Colonic mucosa (tissue), 4 donors: ENCODE data around the gene AIG1. TPM values are rescaled to one million over a fixed set of nuclear protein-coding genes. Genes with fewer than 3 reads are reported as not detected.

ENCODE experiments used
- DNase-seq: peaks from one replicate; pipeline ENCODE4 v3.0.0-alpha.2; 2020
- H3K27ac ChIP-seq: fragments of 200-600 bp; one replicate; pipeline ENCODE4 v1.8.0; 2021
- H3K27me3 ChIP-seq: fragments of 200-600 bp; one replicate; pipeline ENCODE4 v1.8.0; 2021
- H3K36me3 ChIP-seq: fragments of 200-600 bp; one replicate; pipeline ENCODE4 v1.8.0; 2021
- H3K4me1 ChIP-seq: fragments of 200-600 bp; one replicate; pipeline ENCODE4 v1.8.0; 2021; ENCODE audit warnings: mild to moderate bottlenecking
- H3K4me3 ChIP-seq: fragments of 200-600 bp; one replicate; pipeline ENCODE4 v1.8.0; 2021
- H3K9ac ChIP-seq, 2 donors: one replicate each; pipeline ENCODE4 v1.7.0; 2013; ENCODE audit warnings: control low read depth in 2 of 2, low read depth in 2 of 2, low read length in 2 of 2
- H3K9me3 ChIP-seq: fragments of 200-600 bp; one replicate; pipeline ENCODE4 v1.8.0; 2021
- intact Hi-C: fragments of 100-400 bp; cut with DNase I; formaldehyde crosslinking; loops from one replicate; pipeline ENCODE4 v1.14.1; 2022
- total RNA-seq, 2 donors: library from RNA; stranded (reverse); fragmentation: NEBNext Ultra II Directional in 1 of 2; extraction: Animal tissue kit (Norgen Biotek cat#: 25700) in 1 of 2; gene quantifications; one replicate each; pipeline ENCODE4 v1.2.1, GENCODE V29; 2021
- TF ChIP-seq, protein P1 (sequence below): fragments of 200-600 bp; IDR thresholded peaks from one replicate; pipeline ENCODE4 v1.8.0; 2022; ENCODE audit warnings: antibody characterized with exemption, mild to moderate bottlenecking
- donor health status: healthy.
- donor health status: DM: no; HTN: no; CAD: no.
- donor health status: DM: no; HTN: no; CAD: no.

Gene AIG1
- total RNA-seq, 2 donors from 2014 or later = 24.2 to 28.8 TPM

DNA sequence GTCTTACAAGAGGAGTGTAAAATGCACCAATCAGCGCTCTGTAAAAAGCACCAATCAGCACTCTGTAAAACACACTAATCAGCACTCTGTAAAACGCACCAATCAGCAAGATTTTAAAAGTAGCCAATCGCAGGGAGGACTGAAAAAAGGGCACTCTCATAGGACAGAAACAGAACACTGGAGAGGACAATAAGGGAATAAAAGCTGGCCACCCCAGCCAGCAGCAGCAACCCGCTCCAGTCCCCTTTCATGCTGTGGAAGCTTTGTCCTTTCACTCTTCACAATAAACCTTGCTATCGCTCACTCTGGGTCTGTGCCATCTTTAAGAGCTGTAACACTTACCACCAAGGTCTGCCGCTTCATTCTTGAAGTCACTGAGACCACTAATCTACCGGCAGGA, 1.7 kb upstream of the AIG1 start:
- Histone ChIP-seq H3K9me3 (no peaks in the 10 kb centered on the region), H3K36me3 (no peaks in the 10 kb centered on the region), H3K4me1 (no peaks in the 10 kb centered on the region), H3K27ac (no peak overlapping the region), H3K9ac (no peak overlapping the region), H3K4me3 (no peak overlapping the region), H3K27me3 (no peaks in the 10 kb centered on the region)
- intact Hi-C loops = no loop called here
- DNase-seq = no peak
- TF ChIP-seq, protein P1, sequence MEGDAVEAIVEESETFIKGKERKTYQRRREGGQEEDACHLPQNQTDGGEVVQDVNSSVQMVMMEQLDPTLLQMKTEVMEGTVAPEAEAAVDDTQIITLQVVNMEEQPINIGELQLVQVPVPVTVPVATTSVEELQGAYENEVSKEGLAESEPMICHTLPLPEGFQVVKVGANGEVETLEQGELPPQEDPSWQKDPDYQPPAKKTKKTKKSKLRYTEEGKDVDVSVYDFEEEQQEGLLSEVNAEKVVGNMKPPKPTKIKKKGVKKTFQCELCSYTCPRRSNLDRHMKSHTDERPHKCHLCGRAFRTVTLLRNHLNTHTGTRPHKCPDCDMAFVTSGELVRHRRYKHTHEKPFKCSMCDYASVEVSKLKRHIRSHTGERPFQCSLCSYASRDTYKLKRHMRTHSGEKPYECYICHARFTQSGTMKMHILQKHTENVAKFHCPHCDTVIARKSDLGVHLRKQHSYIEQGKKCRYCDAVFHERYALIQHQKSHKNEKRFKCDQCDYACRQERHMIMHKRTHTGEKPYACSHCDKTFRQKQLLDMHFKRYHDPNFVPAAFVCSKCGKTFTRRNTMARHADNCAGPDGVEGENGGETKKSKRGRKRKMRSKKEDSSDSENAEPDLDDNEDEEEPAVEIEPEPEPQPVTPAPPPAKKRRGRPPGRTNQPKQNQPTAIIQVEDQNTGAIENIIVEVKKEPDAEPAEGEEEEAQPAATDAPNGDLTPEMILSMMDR = no peak

DNA sequence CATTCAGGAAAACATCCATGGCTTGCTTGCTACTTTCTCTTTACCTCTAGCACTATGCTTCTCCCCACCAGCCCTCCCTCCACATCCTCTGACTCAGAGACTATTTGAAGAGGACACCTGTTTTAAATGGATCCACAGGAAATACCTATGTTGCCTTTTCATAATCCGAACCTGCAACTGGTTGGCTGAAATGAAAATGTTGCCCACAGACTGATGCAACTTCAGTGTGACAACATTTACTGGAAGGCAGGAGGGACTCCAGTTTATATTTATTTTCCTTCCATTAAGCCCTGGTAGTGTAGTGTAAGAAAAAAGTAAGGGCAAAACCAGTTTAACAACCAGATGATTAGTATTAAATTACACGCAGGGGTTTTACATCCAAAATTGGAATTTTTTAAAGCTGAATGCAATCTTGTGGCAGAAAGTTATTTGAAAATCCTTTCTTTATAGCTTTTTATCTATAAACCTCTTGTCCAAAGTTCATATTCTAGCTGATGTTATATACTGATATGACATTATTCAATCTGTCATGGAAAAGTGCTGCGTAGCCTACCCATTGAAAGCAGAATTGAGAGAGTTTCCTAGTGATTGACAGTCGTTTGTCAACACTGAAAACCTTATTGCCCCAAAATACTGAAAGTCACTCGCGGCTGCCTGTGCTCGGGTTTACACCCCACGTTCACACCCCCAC, 881 bp upstream of the AIG1 start:
- peak; percentile 21 for DNase-seq
- Histone ChIP-seq H3K27ac (peak overlapping the region; percentile 82), H3K36me3 (no peaks in the 10 kb centered on the region), H3K27me3 (no peaks in the 10 kb centered on the region), H3K9ac (peak overlapping the region; percentile 87 to 96), H3K9me3 (no peaks in the 10 kb centered on the region), H3K4me3 (peak overlapping the region; percentile 88), H3K4me1 (no peaks in the 10 kb centered on the region)
- TF ChIP-seq, protein P1 = no peak
- intact Hi-C loops = no loop called here

DNA sequence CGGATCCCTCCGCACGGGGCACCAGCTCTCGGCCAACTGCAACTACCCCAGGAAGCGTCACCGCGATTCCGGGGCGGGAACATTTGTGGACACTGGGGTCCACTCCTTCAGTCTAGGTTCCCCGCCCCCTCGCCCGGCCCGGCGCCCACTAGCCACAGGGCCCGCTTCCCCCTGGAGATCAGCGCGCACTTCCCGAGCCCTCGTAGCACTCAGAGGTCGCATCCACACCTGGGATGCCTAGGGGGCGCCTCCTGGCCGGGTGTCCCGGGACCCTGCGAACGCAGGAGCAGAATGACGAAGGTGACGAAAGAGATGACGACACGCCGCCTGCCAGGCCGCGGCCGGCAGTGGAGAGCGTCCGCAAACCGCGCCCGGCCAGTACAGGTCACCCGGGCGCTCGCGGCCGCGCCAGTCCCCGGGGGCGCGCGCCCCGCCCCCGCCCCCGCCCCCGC, 309 bp upstream of the AIG1 start:
- peak overlapping the region; percentile 87 to 96 for H3K9ac ChIP-seq
- DNase-seq = peak; percentile 80
- intact Hi-C loops = no loop called here
- H3K9me3 ChIP-seq = no peaks in the 10 kb centered on the region
- no peaks in the 10 kb centered on the region for H3K36me3 ChIP-seq
- H3K4me3 ChIP-seq = peak overlapping the region; percentile 88
- peak overlapping the region; percentile 82 for H3K27ac ChIP-seq
- TF ChIP-seq, protein P1 = no peak
- H3K4me1 ChIP-seq = no peaks in the 10 kb centered on the region
- no peaks in the 10 kb centered on the region for H3K27me3 ChIP-seq

DNA sequence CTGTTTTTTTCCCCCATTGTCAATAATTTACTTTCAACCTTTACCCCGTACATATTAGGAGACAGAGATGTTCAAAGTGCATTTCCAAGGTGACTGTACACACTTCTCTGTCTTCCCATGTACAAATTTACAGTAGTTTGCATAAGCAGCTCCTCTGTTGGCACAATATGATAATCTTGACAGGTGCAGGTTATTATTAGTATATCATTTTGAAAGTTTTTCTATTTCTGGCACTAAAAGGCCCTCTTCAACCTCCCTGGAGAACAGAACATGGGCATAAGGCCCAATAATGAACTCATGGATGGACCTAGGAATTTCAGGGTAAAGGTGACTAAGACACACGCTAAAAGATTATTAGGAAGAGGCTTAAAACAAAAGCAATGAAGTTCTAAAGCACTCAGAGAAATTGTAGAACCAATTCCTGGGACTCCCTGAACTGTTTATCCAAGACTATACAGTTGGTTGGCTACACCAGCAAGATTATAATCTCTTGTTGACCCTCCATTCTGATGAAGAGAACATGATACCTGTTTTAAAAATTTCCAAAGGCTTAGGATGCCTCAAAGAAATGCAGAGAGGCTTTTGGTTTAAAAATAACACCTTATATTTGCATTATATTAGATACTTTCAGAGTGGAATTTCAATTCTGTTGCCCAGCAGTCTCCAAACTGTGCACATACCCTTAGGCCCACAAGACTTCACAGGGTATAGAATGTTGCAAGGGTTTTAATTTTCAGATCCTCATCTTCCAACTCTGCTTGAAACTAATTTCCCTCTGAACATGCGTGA, 1.1 kb downstream of the AIG1 start:
- Histone ChIP-seq H3K27me3 (no peaks in the 10 kb centered on the region), H3K9ac (peak overlapping the region; percentile 75 to 82), H3K27ac (no peak overlapping the region), H3K9me3 (no peaks in the 10 kb centered on the region), H3K4me3 (peak overlapping the region; percentile 88), H3K4me1 (no peaks in the 10 kb centered on the region), H3K36me3 (no peaks in the 10 kb centered on the region)
- TF ChIP-seq, protein P1 = no peak
- intact Hi-C loops = no loop called here
- no peak for DNase-seq

DNA sequence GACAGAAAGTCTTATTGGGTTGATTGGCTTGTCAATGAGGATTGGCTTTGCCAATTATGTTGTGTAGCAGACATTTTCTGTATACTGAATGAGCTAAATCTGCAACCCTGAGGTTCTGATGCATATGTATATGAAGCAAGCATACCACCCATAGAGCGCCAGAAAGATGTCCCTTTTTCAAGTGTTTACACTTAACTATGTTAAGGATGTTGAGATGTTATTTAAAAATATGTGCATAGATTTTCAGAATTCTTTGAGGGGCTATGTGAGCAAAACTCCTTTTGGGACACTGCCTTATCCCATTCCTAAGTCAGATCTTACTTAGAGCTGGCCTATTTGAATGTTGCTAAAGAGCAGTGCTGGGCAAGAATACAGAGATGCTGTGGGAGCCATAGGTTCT, 1.9 kb downstream of the AIG1 start:
- Histone ChIP-seq H3K4me3 (no peak overlapping the region), H3K27me3 (no peaks in the 10 kb centered on the region), H3K4me1 (no peaks in the 10 kb centered on the region), H3K9ac (no peak overlapping the region), H3K36me3 (no peaks in the 10 kb centered on the region), H3K9me3 (no peaks in the 10 kb centered on the region), H3K27ac (no peak overlapping the region)
- DNase-seq = no peak
- TF ChIP-seq, protein P1 = no peak
- intact Hi-C loops = no loop called here
